HFF-Myc (cell line): Measurements from ENCODE around the gene LIMCH1.
"Not testable (repeated sequence)": the region's sequence is repeated elsewhere in the genome, so short reads cannot be mapped to it uniquely, and the experiment has no call there.

ENCODE experiments used
- DNase-seq: peaks from one replicate; pipeline ENCODE4 v3.0.0-alpha.2; 2011; ENCODE audit warnings: low read depth; ENCODE audit errors: extremely low read depth
- H3K4me3 ChIP-seq: replicated peaks from 2 replicates; pipeline ENCODE4 v1.5.1; 2011; ENCODE audit warnings: low read depth, mild to moderate bottlenecking, control low read depth, low read length
- TF ChIP-seq, protein P1 (sequence below): IDR thresholded peaks from 2 replicates; pipeline ENCODE4 v1.5.1; 2012; ENCODE audit warnings: mild to moderate bottlenecking, low read depth, low read length, control low read depth; ENCODE audit errors: missing control alignments

Gene LIMCH1

GRCh38 chr4:41709844-41710481 lies 172.0 kb downstream of the LIMCH1 start:
- DNase-seq, result peak; percentile 77
- TF ChIP-seq, protein P1, sequence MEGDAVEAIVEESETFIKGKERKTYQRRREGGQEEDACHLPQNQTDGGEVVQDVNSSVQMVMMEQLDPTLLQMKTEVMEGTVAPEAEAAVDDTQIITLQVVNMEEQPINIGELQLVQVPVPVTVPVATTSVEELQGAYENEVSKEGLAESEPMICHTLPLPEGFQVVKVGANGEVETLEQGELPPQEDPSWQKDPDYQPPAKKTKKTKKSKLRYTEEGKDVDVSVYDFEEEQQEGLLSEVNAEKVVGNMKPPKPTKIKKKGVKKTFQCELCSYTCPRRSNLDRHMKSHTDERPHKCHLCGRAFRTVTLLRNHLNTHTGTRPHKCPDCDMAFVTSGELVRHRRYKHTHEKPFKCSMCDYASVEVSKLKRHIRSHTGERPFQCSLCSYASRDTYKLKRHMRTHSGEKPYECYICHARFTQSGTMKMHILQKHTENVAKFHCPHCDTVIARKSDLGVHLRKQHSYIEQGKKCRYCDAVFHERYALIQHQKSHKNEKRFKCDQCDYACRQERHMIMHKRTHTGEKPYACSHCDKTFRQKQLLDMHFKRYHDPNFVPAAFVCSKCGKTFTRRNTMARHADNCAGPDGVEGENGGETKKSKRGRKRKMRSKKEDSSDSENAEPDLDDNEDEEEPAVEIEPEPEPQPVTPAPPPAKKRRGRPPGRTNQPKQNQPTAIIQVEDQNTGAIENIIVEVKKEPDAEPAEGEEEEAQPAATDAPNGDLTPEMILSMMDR, result no peak
- H3K4me3 ChIP-seq, result no peak overlapping the region

- H3K4me3 ChIP-seq, DNase-seq: not testable (repeated sequence)
Measured at GRCh38 chr4:41711654-41712053, 173.7 kb downstream of the LIMCH1 start.

DNA sequence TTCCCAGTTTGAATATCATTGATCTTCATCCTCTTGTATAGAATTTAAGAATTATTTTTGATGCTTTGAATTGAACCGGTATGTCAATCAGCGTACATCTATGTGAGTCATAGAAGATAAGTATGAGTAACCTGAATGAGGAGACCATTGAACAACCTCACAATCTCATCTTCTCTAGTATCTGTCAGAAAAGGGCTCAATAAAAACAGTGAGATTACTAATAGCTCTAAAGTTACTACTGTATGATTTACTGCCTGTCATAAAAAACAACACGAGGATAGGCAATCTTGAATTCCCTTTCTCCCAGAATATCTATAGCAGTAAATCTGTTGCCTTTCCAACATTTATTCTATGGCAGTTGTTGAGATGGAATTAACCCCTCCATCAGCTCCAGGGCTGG lies 174.5 kb downstream of the LIMCH1 start:
- DNase-seq, result no peak
- no peak overlapping the region for H3K4me3 ChIP-seq
- TF ChIP-seq, protein P1, result no peak

- TF ChIP-seq, protein P1, result no peak
- DNase-seq, result no peak
- no peak overlapping the region for H3K4me3 ChIP-seq
Measured at GRCh38 chr4:41713768-41714167, 175.8 kb downstream of the LIMCH1 start.

- TF ChIP-seq, protein P1, result no peak
- no peak overlapping the region for H3K4me3 ChIP-seq
- DNase-seq, result no peak
Measured at GRCh38 chr4:41714364-41715000, 176.5 kb downstream of the LIMCH1 start.

DNA sequence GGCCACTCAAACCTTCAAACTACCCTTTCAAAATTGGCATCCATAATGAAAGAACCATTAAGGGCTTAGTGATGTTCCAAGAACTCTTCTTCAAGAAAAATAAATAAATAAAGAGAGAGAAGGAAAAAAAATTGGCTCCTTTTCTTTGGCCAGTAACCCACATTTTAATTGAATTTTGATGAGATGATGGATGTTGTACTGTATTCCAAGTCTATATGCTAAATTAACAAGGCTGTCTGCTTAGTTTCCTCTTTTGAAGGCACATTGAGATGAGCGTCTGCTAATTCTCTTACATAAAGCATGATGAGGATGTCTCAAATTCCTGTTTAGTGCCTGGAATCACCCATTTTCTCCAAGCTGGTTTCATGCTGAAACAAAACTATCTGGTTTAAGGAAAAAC lies 177.2 kb downstream of the LIMCH1 start:
- DNase-seq, result no peak
- TF ChIP-seq, protein P1, result no peak
- H3K4me3 ChIP-seq, result no peak overlapping the region

GRCh38 chr4:41718907-41719306 lies 180.9 kb downstream of the LIMCH1 start:
- no peak overlapping the region for H3K4me3 ChIP-seq
- TF ChIP-seq, protein P1, result no peak
- DNase-seq, result peak; percentile 7
